H9 (cell line): Measurements from ENCODE around the gene STX17. TPM values are rescaled to one million over a fixed set of nuclear protein-coding genes. Genes with fewer than 3 reads are reported as not detected.

ENCODE experiments used
- DNase-seq: peaks from one replicate; pipeline ENCODE4 v3.0.0-alpha.2; 2017
- H2AFZ ChIP-seq: one replicate; pipeline ENCODE4 v1.6.1; 2013; ENCODE audit warnings: mild to moderate bottlenecking, low read length, control low read depth, moderate library complexity
- H2AK5ac ChIP-seq: 2 replicates; pipeline ENCODE4 v1.6.1; 2013; ENCODE audit warnings: low read length, control low read depth, mixed read lengths; ENCODE audit not compliant: insufficient read length
- H2BK120ac ChIP-seq: one replicate; pipeline ENCODE4 v1.6.1; 2013; ENCODE audit warnings: low read depth, mild to moderate bottlenecking, low read length, control low read depth, inconsistent platforms; ENCODE audit not compliant: poor library complexity, severe bottlenecking
- H2BK12ac ChIP-seq: 2 replicates; pipeline ENCODE4 v1.6.1; 2013; ENCODE audit warnings: low read length, control low read depth, mixed read lengths, low read depth; ENCODE audit not compliant: insufficient read length
- H2BK15ac ChIP-seq: 2 replicates; pipeline ENCODE4 v1.6.1; 2013; ENCODE audit warnings: low read depth, low read length, control low read depth
- H2BK20ac ChIP-seq: one replicate; pipeline ENCODE4 v1.6.1; 2013; ENCODE audit warnings: low read depth, mild to moderate bottlenecking, low read length, control low read depth, inconsistent platforms; ENCODE audit not compliant: poor library complexity, severe bottlenecking
- H2BK5ac ChIP-seq: 2 replicates; pipeline ENCODE4 v1.6.1; 2013; ENCODE audit warnings: low read length, control low read depth, mixed read lengths; ENCODE audit not compliant: insufficient read length
- H3K14ac ChIP-seq: 2 replicates; pipeline ENCODE4 v1.6.1; 2013; ENCODE audit warnings: low read length, control low read depth; ENCODE audit not compliant: insufficient read depth
- H3K18ac ChIP-seq: 2 replicates; pipeline ENCODE4 v1.6.1; 2013; ENCODE audit warnings: low read depth, mild to moderate bottlenecking, mixed read lengths, low read length, control low read depth; ENCODE audit not compliant: insufficient read length
- H3K23ac ChIP-seq: 2 replicates; pipeline ENCODE4 v1.6.1; 2013; ENCODE audit warnings: low read length, control low read depth, mixed read lengths, low read depth; ENCODE audit not compliant: insufficient read length
- H3K23me2 ChIP-seq: 2 replicates; pipeline ENCODE4 v1.6.1; 2013; ENCODE audit warnings: low read depth, mild to moderate bottlenecking, mixed read lengths, low read length, control low read depth; ENCODE audit not compliant: insufficient read length, poor library complexity, severe bottlenecking
- H3K27ac ChIP-seq: 2 replicates; pipeline ENCODE4 v1.5.1; 2013; ENCODE audit warnings: low read length, control low read depth, mixed read lengths, low read depth; ENCODE audit not compliant: insufficient read length
- H3K27me3 ChIP-seq: 2 replicates; pipeline ENCODE4 v1.6.1; 2013; ENCODE audit warnings: low read length, control low read depth, inconsistent platforms; ENCODE audit not compliant: insufficient read depth
- H3K4ac ChIP-seq: 2 replicates; pipeline ENCODE4 v1.6.1; 2013; ENCODE audit warnings: low read depth, mild to moderate bottlenecking, control low read depth, inconsistent platforms, low read length, moderate library complexity
- H3K4me1 ChIP-seq: 2 replicates; pipeline ENCODE4 v1.6.1; 2013; ENCODE audit warnings: low read length, control low read depth, inconsistent platforms; ENCODE audit not compliant: insufficient read depth
- H3K4me2 ChIP-seq: 2 replicates; pipeline ENCODE4 v1.6.1; 2013; ENCODE audit warnings: low read length, control low read depth, mixed read lengths; ENCODE audit not compliant: insufficient read length, insufficient read depth
- H3K56ac ChIP-seq: 2 replicates; pipeline ENCODE4 v1.6.1; 2013; ENCODE audit warnings: low read depth, mild to moderate bottlenecking, mixed read lengths, low read length, control low read depth; ENCODE audit not compliant: insufficient read length
- H3K79me1 ChIP-seq: 2 replicates; pipeline ENCODE4 v1.6.1; 2013; ENCODE audit warnings: low read depth, mild to moderate bottlenecking, moderate library complexity, low read length, control low read depth, inconsistent platforms; ENCODE audit not compliant: insufficient read depth, poor library complexity, severe bottlenecking
- H3K79me2 ChIP-seq: 2 replicates; pipeline ENCODE4 v1.6.1; 2013; ENCODE audit warnings: low read length, control low read depth, inconsistent platforms; ENCODE audit not compliant: insufficient read depth
- H3K9ac ChIP-seq: 2 replicates; pipeline ENCODE4 v1.6.1; 2013; ENCODE audit warnings: low read length, control low read depth, mixed read lengths; ENCODE audit not compliant: insufficient read length; ENCODE audit errors: extremely low read depth
- H3K9me3 ChIP-seq: one replicate; pipeline ENCODE4 v1.6.1; 2013; ENCODE audit warnings: low read depth, low read length, inconsistent platforms; ENCODE audit not compliant: control insufficient read depth
- H3T11ph ChIP-seq: one replicate; pipeline ENCODE4 v1.6.1; 2013; ENCODE audit warnings: mild to moderate bottlenecking, low read length, control low read depth, inconsistent platforms
- H4K20me1 ChIP-seq: one replicate; pipeline ENCODE4 v1.6.1; 2013; ENCODE audit not compliant: control insufficient read depth, insufficient read length, insufficient read depth
- H4K5ac ChIP-seq: 2 replicates; pipeline ENCODE4 v1.6.1; 2013; ENCODE audit warnings: low read depth, mild to moderate bottlenecking, mixed read lengths, low read length, control low read depth; ENCODE audit not compliant: insufficient read length
- H4K8ac ChIP-seq: replicated peaks from 2 replicates; pipeline ENCODE4 v1.6.1; 2013; ENCODE audit warnings: low read length, control low read depth, mixed read lengths, low read depth; ENCODE audit not compliant: insufficient read length
- H4K91ac ChIP-seq: 2 replicates; pipeline ENCODE4 v1.6.1; 2013; ENCODE audit warnings: low read depth, mild to moderate bottlenecking, moderate library complexity, mixed read lengths, low read length, control low read depth; ENCODE audit not compliant: insufficient read length
- H3K27ac Mint-ChIP-seq, 3 experiments: 2 replicates in 2 of 3; 3 replicates in 1 of 3; pipeline ENCODE4 v1.8.0; 2020 to 2021; ENCODE audit warnings: mixed read lengths in 3 of 3, mild to moderate bottlenecking in 1 of 3, moderate library complexity in 1 of 3
- H3K27me3 Mint-ChIP-seq: 2 replicates; pipeline ENCODE4 v1.8.0; 2021; ENCODE audit warnings: low read depth, mild to moderate bottlenecking, moderate library complexity, mixed read lengths
- H3K36me3 Mint-ChIP-seq, 3 experiments: 2 replicates in 2 of 3; 3 replicates in 1 of 3; pipeline ENCODE4 v1.8.0; 2020 to 2021; ENCODE audit warnings: low read depth in 3 of 3, mixed read lengths in 3 of 3; ENCODE audit not compliant: insufficient read depth in 1 of 3
- H3K4me1 Mint-ChIP-seq, 2 experiments: 2 replicates each; pipeline ENCODE4 v1.8.0; 2020; ENCODE audit warnings: mixed read lengths in 2 of 2
- H3K4me3 Mint-ChIP-seq, 2 experiments: 2 replicates in 1 of 2; 3 replicates in 1 of 2; pipeline ENCODE4 v1.8.0; 2020 to 2021; ENCODE audit warnings: mild to moderate bottlenecking in 2 of 2, mixed read lengths in 2 of 2, moderate library complexity in 1 of 2
- H3K9me3 Mint-ChIP-seq, 2 experiments: 2 replicates in 1 of 2; 3 replicates in 1 of 2; pipeline ENCODE4 v1.8.0; 2020; ENCODE audit warnings: mild to moderate bottlenecking in 2 of 2, mixed read lengths in 2 of 2, moderate library complexity in 1 of 2
- CTCF ChIP-seq: fragments of 200-600 bp; sonication (generic); conservative IDR thresholded peaks from 3 replicates; pipeline ENCODE4 v1.8.0; 2021; ENCODE audit warnings: antibody characterized with exemption, mild to moderate bottlenecking
- WGBS: extraction: QIAGEN DNeasy Blood & Tissue Kit; methylation state at CpG from one replicate; pipeline ENCODE4 v1.1.7; 2013; ENCODE audit warnings: missing lambda C conversion rate, low lambda C conversion rate, mixed read lengths; ENCODE audit not compliant: insufficient read length; ENCODE audit errors: extremely low coverage; 5-methylcytosine and 5-hydroxymethylcytosine counted together
- total RNA-seq: library from RNA; stranded (reverse); gene quantifications from 2 replicates; pipeline ENCODE4 v1.2.1, GENCODE V29; 2021

Gene STX17
- total RNA-seq, 1 experiment from 2014 or later: 21.2 TPM

GRCh38 chr9:99916650-99917049 lies 10.2 kb downstream of the STX17 start:
- Histone ChIP-seq H4K20me1 (no peaks in the 10 kb centered on the region), H3K79me2 (no peaks in the 10 kb centered on the region), H2BK5ac (no peak overlapping the region), H3K27ac (no peak overlapping the region), H4K5ac (no peak overlapping the region), H3K23me2 (no peaks in the 10 kb centered on the region), H3K56ac (no peak overlapping the region), H3K4ac (no peak overlapping the region), H2AFZ (no peak overlapping the region), H3K27me3 (no peaks in the 10 kb centered on the region), H3K4me2 (peak overlapping the region; percentile 21), H2BK20ac (no peak overlapping the region), H4K91ac (no peak overlapping the region), H3K18ac (no peak overlapping the region), H3K14ac (no peak overlapping the region), H3K4me1 (peaks cover 9% of the 10 kb centered on the region; the same call in 1 of the 2 replicates), H3K9ac (no peak overlapping the region), H4K8ac (no peak overlapping the region), H3K23ac (no peak overlapping the region), H3K9me3 (no peaks in the 10 kb centered on the region), H2BK12ac (no peak overlapping the region), H3T11ph (no peak overlapping the region), H3K79me1 (no peaks in the 10 kb centered on the region), H2BK15ac (no peak overlapping the region), H2BK120ac (no peak overlapping the region), H2AK5ac (no peak overlapping the region)
- Mint-ChIP-seq H3K27ac (no peak overlapping the region), H3K27me3 (no peaks in the 10 kb centered on the region), H3K36me3 (peaks cover 2 to 25% (median 13%) of the 10 kb centered on the region in 3 experiments; a peak in 6 of 7 replicates), H3K4me3 (no peak overlapping the region), H3K4me1 (peaks cover 25 to 41% of the 10 kb centered on the region in 2 experiments), H3K9me3 (no peaks in the 10 kb centered on the region)
- DNase-seq: no peak
- WGBS: no CpG with 5 or more reads among the region's 1 CpG
- no peak for TF ChIP-seq CTCF
